COLO829 (cell line): ENCODE measurements around the gene SNRNP70.
A peak's percentile ranks its signal among the peaks of the same experiment; 100 is the strongest.
"Not testable (repeated sequence)": the region's sequence is repeated elsewhere in the genome, so short reads cannot be mapped to it uniquely, and the experiment has no call there.

Experiments
- DNase-seq: peaks from one replicate; pipeline ENCODE4 v3.0.0; 2012; ENCODE audit warnings: low spot score

The SNRNP70 gene

GRCh38 chr19:49120325-49120683 is 35.1 kb downstream of the SNRNP70 start:
- no peak for DNase-seq

DNA sequence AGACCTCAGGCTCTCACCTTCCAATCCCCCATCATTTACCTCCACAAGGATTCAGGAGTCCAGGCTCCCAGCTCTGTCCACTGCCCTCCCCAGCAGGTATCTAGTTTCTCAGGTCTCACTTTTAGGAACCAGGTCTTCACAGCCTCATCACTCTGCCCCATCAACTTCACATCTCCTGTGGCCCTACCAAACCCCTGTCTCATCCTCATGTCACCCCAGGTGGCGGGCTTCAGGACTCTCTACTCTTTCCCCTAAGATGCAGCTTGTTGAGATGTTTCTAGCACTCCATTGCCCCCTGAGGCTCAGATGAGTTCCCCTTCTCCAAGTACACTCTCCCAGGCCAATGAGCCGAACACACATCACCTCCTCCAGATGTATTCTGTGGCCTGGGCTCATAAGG is 35.6 kb downstream of the SNRNP70 start:
- DNase-seq, result no peak

GRCh38 chr19:49121841-49122240 is 36.6 kb downstream of the SNRNP70 start:
- DNase-seq, result not testable (repeated sequence)

DNA sequence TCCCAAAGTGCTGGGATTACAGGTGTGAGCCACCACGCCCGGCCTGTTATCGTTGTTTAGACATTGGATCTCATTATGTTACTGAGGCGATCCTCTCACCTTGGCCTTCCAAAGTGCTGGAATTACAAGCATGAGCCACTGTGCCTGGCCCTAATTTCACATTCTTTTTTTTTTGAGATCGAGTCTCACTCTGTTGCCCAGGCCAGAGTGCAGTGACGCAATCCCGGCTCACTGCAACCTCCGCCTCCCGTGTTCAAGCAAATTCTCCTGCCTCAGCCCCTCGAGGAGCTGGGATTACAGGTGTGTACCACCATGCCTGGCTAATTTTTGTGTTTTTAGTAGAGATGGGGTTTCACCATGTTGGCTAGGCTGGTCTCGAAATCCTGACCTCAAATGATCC is 38.0 kb downstream of the SNRNP70 start:
- DNase-seq, result not testable (repeated sequence)

- DNase-seq, result no peak
These were observed 39.9 kb downstream of the SNRNP70 start for GRCh38 chr19:49125025-49125731.

DNA sequence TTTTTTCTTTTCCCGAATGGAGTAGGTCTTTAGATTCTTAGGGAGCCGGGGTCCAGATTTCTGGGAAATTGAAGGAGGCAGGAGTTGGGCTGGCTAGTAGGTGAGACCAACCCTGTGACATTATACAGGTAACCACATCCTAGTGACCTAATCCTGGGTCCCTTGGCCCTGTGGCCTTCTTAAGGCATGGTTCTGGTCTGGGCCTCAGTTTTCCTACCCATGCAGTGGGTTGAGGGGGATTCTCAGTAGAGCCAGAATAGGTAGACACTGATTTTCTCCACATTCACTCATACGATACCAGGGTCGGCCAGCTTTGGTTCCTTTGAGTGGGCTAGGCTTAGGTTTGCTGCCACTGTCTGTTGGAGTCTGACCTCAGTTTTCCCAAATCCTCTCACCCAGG is 41.3 kb downstream of the SNRNP70 start:
- DNase-seq, result no peak

DNA sequence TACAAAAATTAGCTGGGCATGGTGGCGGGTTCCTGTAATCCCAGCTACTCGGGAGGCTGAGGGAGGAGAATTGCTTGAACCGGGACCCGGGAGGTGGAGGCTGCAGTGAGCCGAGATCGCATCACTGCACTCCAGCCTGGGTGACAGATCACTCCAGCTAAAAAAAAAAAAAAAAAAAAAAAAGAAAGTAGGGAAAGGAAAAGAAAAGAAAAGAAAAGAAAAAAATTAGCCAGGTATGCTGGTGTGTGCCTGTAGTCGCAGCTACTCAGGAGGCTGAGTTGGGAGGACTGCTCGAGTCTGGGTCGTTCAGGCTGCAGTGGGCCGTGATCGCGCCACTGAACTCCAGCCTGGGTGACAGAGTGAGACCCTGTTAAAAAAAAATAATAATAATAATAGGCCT is 42.0 kb downstream of the SNRNP70 start:
- DNase-seq, result not testable (repeated sequence)

DNA sequence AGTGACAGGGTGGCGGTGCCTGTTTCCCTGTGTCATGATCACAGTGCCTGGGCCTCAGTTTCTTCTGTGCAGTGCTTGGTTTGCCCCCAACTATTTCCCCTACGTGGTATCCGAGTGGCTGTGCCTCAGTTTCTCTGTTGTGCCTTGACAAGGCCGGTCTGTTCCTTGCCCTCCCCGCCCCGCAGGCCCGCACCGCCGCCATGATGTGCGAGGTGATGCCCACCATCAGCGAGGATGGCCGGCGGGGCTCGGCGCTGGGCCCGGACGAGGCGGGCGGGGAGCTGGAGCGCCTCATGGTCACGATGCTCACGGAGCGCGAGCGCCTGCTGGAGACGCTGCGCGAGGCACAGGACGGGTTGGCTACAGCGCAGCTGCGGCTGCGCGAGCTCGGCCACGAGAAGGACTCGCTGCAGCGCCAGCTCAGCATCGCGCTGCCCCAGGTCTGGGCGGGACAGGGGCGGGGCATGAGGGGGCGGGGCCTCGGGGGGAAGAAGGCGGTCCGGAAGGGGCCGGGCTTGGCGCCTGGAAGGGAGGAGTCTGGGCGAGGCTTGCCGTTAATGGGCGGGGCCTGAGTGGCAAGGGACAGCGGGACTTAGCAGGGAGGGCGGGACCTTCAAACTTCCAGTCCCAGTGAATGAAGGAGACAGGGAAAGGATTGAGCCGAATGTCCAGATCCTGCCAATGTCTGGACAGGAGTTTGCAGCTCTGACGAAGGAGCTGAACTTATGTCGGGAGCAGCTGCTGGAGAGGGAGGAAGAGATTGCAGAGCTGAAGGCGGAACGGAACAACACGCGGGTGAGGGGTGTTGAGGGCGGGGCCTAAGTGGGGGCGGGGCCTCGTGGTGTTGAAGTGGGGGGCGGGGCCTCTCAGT is 42.7 kb downstream of the SNRNP70 start:
- peak; percentile 100 for DNase-seq

DNA sequence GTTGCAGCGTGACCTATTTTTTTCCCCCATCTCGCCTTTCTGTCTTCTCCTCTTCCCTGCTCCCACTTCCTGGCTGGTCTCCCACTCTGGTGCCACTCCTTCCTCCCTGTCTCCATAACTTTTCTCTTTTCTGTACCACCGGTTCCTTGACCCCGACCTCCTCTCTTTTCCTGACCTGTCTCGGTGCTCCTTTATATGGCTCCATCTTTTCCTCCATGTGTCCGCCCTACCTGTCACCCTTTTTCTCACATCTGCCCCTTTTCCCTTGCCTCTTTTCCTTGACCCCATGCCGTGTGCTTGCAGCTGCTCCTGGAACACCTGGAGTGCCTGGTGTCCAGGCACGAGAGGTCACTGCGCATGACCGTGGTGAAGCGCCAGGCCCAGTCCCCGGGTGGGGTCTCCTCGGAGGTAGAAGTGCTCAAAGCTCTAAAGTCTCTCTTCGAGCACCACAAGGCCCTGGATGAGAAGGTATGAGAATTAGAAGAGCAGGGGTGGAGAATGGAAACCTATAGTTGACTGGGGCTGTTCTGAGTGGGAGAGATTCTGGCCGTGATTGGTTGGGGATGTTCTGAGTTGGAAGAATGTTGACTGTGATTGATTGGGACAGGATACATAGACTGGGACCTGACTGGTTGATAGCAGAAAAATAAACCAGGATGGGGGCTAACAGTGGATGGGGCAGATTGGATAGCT is 43.4 kb downstream of the SNRNP70 start:
- no peak for DNase-seq

- peak; percentile 66 for DNase-seq
These were observed 44.0 kb downstream of the SNRNP70 start for GRCh38 chr19:49129238-49129583.

DNA sequence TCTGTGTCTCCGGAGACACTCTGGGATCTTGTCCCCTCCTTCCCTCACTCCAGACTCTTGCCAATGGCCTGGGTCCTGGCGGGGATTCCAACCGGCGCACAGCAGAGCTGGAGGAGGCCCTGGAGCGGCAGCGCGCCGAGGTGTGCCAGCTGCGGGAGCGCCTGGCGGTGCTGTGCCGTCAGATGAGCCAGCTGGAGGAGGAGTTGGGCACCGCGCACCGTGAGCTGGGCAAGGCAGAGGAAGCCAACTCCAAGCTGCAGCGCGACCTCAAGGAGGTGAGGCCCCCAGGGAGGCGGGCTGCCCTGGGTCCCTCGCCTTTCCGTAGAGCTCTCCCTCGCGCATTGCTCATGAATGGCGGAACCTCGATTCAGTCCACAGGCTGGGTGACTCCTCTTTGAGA is 45.1 kb downstream of the SNRNP70 start:
- no peak for DNase-seq

DNA sequence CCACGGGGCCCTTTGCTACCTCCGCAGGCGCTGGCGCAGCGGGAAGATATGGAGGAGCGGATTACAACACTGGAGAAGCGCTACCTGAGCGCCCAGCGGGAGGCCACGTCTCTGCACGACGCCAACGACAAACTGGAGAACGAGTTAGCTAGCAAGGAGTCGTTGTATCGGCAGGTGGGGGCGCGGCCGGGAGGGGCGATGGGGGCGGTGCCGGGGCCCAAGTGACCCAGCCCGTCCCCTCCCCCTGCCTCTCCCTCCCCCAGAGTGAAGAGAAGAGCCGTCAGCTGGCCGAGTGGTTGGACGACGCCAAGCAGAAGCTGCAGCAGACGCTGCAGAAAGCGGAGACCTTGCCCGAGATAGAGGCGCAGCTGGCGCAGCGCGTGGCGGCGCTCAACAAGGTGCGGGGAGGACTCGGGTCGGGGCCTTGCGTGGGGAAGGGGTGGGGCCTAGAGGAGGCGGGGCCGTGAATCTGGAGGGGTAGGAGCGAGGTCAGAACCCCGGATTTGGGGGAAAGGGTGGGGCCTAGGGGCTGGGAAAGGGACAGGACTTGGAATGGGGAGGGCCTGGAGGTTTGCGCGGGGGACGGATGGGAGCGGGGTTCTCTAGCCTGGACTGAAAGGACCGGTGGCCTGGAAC is 47.8 kb downstream of the SNRNP70 start:
- no peak for DNase-seq

DNA sequence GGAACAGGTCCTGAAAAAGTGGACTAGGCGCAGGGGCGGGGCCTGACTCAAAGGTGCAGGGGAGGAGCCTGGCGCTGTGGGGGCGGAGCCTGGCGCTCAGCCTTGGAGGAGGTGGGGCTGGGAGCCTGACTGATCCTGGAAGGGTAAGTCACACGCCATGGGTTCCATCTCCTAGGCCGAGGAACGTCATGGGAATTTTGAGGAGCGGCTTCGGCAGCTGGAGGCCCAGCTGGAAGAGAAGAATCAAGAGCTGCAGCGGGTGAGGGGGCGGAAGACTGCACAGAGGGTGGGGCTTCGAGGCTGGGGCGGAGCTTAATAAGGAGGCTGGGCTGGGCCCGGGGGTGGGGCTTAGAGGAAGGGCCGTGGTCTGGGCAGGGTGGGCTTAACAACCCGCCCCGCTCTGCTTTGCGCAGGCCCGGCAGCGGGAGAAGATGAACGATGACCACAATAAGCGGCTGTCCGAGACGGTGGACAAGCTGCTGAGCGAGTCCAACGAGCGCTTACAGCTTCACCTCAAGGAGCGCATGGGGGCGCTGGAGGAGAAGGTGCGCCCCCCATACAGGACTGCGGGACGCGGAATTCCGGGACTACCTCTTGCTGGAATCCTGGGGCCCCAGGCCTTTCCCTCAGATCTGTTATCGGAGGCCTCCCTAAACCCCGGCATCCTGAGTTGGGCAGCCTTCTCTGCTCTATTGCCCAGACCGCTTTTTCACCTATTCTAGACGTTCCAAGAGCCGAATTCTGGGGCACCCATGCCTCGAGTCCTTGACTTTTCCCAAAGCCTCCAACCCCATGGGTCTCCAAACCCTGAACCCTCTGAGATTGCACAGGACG is 48.6 kb downstream of the SNRNP70 start:
- no peak for DNase-seq

DNA sequence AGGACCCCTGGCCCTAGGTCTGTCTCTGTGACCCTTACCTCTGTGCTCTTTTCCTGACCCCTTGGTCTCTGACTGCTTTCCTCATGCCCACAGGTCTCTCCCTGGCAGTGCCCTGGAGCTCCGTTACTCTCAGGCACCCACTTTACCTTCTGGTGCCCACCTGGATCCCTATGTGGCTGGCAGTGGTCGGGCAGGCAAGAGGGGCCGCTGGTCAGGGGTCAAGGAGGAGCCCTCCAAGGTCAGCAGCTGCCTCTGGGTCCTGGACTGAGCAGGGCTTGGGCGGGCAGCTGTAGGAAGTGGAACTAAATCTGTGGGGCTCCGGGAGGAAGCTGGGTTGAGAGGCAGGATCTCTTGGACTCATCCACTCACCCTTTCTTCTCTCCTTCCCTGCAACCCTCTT is 50.4 kb downstream of the SNRNP70 start:
- DNase-seq, result no peak

DNA sequence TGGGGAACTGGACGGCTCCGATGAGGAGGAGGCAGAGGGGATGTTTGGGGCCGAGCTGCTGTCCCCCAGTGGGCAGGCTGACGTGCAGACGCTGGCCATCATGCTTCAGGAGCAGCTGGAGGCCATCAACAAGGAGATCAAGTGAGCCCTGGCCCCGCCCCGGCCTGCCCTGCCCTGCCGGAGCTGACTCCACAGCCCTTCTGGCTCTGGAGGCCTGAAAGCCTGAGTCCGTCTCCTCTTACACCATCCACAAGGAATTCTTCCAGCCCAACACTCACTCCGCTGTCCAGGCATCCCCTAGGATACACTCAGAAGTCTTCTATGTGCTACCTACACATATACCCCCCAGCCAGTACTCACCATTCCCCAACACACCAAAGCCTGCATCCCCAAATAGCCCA is 51.5 kb downstream of the SNRNP70 start:
- DNase-seq, result no peak

DNA sequence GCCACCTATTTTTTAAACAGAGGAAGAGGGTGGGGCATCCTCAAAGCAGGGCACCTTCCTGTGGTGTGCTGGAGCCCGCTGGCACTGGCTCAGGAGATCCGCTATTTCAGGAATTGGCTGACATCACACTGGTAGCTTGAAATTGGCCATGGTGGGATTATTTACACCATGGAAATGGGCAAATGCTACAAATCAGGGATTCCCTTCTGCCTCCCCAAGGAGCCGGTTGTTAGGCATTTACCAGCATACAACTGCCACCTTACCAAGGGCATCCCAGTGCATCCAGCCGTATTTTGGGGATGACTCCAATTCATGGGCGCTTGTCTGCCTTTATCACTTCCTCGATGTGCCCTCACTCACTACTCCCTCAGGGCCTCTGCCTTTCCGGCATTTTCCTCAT is 55.7 kb downstream of the SNRNP70 start:
- DNase-seq, result no peak

DNA sequence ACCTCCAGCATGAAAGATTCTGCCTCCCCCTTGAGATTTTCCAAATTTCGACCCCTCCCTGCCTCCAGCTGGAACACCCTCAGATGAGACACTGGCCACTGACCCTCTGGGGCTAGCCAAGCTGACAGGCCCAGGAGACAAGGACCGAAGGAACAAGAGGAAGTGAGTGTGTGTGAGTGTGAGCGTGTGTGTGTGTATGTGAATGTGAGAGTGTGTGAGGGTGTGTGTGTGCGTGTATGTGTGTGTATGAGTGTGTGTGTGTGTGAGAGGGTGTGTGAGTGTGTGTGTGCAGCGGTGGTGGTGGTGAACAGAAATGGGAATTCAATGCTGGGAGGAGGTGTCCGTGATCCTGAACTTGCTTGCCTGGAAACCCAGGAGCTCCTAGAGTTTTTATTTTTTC is 56.1 kb downstream of the SNRNP70 start:
- DNase-seq, result no peak

DNA sequence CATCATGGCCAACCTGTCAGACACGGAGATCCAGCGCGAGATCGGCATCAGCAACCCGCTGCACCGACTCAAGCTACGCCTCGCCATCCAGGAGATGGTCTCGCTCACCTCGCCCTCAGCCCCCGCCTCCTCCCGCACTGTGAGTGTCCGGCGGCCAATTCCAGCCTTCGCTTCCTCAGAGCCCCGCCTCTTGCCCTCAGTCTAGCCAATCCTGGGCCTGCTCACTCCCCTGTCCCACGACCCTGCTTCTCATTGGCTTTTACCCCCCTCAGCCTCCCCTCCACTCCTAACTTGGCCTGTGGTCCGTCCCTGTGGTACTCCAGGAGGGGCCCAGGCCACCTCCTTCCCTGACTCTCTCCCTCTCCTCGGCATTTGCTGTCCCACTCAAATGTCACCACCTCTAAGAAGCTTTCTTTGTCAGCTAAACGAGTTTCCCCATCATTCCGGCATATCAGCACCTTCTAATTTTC is 57.6 kb downstream of the SNRNP70 start:
- DNase-seq, result no peak

DNA sequence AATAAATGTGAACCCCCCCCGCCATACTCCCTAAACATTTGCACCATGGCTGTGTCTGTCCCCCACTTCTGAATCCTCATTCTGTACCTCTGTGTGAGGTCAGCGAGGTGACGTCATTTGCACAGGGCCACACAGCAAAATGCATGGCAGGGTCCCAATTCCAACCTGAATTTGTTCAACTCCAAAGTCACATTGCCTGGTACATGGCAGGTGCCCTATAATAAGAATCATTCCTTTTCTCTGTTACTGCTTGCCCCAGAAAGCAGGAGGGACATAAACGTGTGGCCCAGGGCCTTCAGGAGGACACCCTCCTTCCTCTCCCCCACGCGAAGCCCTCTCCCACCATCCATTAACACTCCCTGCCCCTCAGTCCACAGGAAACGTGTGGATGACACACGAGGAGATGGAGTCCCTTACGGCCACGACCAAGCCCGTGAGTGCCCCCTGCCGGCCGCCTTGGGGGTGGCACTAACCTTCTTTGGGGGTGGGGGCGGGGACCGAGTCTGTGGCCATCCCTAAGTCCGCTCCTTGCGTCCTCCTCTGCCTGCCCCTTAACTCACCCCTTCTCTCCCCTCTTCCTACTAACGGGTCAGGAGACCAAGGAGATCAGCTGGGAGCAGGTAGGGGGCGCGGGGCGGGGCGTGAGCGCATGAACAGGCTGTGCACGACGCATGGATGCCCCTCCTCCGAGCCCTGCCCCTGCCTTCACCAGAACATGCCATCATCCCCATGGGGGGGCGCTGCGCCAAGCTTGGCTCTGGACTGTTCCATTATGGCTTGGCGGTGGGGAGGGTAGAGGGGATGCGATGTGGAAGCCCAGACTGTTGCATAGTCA is 60.5 kb downstream of the SNRNP70 start:
- peak; percentile 77 for DNase-seq

GRCh38 chr19:49146408-49146770 is 61.1 kb downstream of the SNRNP70 start:
- not testable (repeated sequence) for DNase-seq
